GM12873 (cell line): ENCODE results near the gene ANAPC7.

Experiments
- TF ChIP-seq, protein P1 (sequence below): IDR thresholded peaks from 2 replicates; pipeline ENCODE4 v1.5.1; 2012; ENCODE audit warnings: low read depth, mild to moderate bottlenecking, moderate library complexity, low read length, control low read depth; ENCODE audit not compliant: insufficient read depth; ENCODE audit errors: missing control alignments

The ANAPC7 gene

DNA sequence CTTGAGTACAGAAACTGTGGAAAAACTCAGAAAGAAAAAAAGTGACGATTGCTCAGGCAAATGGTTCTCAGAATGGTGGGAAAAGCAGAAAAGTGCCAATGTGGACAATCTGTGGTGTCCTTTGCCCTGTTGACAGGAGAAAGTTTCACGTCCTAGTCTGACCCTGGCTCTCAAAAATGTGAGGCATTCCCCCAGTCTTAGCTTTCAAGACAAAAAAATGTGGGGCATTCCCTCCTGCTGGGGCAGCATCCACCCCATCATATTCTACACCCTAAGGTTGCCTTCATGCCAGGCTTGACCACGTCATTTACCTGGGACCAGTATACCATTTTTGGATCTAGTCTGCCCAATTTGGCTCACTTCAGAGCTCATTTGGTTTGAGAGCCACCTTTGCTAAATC lies 20.7 kb upstream of the ANAPC7 start:
- TF ChIP-seq, protein P1, sequence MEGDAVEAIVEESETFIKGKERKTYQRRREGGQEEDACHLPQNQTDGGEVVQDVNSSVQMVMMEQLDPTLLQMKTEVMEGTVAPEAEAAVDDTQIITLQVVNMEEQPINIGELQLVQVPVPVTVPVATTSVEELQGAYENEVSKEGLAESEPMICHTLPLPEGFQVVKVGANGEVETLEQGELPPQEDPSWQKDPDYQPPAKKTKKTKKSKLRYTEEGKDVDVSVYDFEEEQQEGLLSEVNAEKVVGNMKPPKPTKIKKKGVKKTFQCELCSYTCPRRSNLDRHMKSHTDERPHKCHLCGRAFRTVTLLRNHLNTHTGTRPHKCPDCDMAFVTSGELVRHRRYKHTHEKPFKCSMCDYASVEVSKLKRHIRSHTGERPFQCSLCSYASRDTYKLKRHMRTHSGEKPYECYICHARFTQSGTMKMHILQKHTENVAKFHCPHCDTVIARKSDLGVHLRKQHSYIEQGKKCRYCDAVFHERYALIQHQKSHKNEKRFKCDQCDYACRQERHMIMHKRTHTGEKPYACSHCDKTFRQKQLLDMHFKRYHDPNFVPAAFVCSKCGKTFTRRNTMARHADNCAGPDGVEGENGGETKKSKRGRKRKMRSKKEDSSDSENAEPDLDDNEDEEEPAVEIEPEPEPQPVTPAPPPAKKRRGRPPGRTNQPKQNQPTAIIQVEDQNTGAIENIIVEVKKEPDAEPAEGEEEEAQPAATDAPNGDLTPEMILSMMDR, result no peak

DNA sequence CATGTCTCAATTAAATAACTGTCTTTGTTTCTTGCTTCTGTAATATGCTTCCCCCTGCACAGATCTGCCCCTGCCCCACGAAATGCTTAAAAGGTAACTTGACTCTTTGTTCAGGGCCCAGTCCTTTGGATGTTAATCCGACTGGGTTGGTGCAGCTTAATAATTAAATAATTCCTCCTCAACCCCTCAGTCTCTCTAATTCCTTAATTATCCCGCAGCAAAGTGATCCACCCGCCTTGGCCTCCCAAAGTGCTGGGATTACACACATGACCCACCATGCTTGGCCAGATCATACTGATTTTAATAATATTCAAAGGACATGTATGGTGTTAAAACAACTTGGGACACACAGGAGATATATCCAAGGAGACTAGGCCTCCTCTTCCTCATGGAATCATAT lies 18.2 kb upstream of the ANAPC7 start:
- TF ChIP-seq, protein P1, result no peak

DNA sequence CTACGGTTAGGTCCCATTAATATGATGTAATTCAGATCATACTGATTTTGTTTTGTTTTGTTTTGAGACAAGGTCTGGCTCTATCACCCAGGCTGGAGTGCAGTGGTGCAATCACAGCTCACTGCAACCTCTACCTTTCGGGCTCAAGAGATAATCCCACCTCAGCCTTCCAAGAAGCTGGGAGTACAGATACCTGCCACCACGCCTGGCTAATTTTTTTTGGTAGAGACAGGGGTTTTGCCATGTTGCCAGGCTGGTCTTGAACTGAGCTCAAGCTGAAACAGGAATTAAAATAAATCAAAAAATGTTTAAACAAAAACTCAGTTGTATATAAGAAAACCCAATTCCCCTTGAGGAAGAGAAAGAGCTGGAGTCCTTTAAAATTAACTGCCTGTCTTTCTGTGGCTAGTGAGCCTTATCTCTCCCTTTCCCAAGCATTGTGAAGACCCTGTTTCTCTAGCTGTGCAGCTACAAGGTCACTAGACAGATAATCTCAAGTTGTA lies 17.7 kb upstream of the ANAPC7 start:
- TF ChIP-seq, protein P1, result no peak

DNA sequence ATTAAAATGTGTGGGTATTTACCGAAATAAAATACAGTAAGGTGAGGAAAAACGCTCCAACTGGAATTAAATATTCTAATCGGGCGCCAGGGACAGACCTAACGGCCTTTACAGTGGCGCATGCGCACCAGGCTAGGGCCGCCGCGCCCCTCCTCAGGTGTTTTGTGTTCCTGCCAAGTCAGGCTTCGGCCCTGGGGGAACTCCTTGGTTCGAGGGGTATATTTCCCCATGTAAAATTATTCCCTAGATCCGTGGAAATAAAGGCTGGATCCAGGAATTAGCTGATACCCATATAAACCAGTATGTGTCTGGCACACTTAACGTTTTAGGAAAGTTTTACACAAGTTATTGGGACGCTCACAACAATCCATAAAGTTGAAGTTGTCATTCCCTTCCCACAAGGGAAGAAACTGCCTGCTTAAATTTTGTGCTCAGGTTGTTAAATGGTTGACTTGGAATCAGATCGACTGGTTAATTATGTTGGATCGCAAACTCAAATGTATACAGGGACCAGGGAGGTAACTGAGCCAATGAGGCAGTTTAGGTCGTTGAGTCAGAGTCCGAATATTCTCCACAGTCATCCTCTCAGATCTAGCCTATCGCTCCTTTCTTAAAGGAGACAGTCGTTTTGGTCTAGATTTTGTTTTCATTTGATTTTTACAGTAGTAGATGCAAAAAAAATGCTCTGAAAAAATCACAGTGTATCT lies 621 bp upstream of the ANAPC7 start:
- TF ChIP-seq, protein P1, result no peak

DNA sequence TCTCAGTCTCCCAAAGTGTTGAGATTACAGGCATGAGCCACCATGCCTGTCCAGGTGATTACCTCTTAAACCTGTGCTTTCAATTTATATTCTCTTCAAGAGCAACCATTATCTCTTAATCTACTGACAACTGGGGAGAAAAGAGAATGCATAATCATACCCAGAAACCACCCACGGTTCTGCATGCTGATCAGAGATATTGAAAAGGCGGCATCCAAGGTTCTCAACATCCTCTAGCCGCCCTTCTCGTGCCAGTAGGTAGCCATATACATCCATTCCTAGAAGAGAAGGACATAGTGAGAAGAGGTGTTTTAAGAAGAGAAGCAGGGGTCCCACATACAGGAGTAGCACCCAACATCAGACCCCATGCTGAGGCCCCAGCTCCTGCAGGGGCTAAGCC lies 20.8 kb downstream of the ANAPC7 start:
- TF ChIP-seq, protein P1, result no peak

DNA sequence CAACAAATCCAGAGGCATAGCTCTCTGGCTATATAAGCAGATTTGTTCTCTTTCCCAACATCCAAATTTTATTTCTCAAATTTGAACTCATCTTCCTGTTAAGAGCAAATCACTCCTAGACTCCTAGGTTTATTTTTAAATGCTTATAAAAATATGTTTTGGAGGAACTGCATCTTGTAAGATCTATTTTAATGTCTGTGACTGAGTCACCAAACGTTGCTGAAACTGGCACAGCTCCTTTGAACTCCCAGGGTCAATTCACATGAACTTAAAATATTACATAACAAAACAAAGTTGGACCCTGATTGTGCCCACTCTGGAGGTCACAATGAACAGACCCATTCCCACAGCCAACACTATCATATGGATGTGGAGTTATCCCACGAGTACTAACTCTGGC lies 23.9 kb downstream of the ANAPC7 start:
- TF ChIP-seq, protein P1, result no peak

DNA sequence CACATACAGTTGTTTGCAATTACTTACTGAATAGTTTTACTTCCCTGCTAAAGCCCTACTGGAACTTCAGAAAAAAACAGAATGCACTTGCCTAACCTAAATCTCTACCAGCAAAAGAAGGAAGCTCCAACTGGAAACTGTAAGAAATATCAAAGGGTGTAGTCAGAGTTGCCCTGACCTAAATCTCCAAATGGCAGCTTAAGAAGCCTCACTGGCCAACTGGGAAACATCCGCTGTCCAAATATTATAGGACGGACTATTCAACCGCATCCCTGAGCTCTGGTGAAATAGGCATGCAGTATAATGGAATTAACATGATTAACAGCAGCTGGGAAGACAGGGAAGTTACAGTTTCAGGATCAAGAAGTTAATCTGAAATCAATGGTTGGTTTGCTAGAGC lies 24.3 kb downstream of the ANAPC7 start:
- TF ChIP-seq, protein P1, result no peak
